ENCODE measurements around the gene PPP1R14B.

- TF ChIP-seq CTCF (IDR thresholded peaks at IDR 0.05) (no peak), POLR2A (IDR thresholded peaks at IDR 0.05) (no peak)
Measured at GRCh38 chr11:64249038-64249437, 2.3 kb upstream of the PPP1R14B start.

Data from Peyer's patch (tissue), 4 donors.